ENCODE results near the gene CCND3. TPM values are rescaled to one million over a fixed set of nuclear protein-coding genes. Genes with fewer than 3 reads are reported as not detected.

CCND3 gene
- total RNA-seq, 1 donor from 2014 or later: 45.4 TPM

GRCh38 chr6:41935685-41936072 lies 5.9 kb downstream of the CCND3 start:
- TF ChIP-seq CTCF (conservative IDR thresholded peaks at IDR 0.05; ENCODE audit: low read depth, low read length): no peak
- DNase-seq (ENCODE audit: low read depth): no peak

GRCh38 chr6:41935193-41935574 lies 6.4 kb downstream of the CCND3 start:
- no peak for TF ChIP-seq CTCF (conservative IDR thresholded peaks at IDR 0.05; ENCODE audit: low read depth, low read length)
- no peak for DNase-seq (ENCODE audit: low read depth)
- no peak overlapping the region for H3K4me3 ChIP-seq (ENCODE audit: low read depth, low read length)

More at GRCh38 chr6:41935685-41936072, 5.9 kb downstream of the CCND3 start:
- no peak overlapping the region for H3K4me3 ChIP-seq (ENCODE audit: low read depth, low read length)

DNA sequence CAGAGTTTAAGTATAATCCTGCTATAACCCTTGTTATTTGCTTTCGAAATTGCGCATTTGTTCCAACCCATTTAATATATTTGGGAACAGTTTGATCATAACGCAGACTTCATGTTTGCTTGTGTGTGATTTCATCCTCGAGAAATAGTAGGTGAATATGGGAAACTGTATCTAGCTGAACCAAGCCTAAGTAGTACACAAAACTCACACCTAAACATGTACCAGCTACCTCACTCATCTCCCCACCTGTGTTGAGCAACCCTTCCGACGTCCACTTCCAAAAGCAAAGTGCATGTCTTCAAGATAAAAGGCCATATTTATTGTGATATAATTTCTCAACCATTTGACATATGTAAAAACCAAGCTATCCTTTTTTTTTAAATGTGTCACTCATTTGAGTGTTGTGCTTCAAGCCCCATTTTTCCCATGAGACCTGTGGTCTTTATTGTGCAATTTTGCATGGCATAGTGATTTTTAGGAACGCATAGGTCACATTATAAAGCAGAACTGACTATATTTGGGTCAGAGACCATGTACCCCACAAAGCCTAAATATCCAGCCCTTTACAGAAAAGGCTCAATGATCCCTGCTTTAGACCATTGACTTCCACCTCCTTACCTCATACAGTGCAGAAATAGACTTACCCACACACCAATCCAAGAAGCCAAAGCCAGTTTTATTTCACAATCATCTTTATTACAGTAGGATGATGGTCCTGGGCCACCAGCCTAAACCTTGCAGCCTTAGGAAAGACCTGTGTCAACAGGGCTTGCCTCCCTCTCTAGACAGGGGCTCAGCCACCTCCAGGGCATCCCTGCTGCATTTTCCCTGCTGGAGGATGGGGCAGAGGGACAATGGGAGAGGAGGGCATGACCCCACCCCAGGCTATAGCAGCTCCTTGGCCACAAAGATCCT lies 7.1 kb downstream of the CCND3 start:
- TF ChIP-seq CTCF (conservative IDR thresholded peaks at IDR 0.05; ENCODE audit: low read depth, low read length): no peak
- H3K4me3 ChIP-seq (ENCODE audit: low read depth, low read length): no peak overlapping the region
- DNase-seq (ENCODE audit: low read depth): no peak

- no peak overlapping the region for H3K4me3 ChIP-seq (ENCODE audit: low read depth, low read length)
- DNase-seq (ENCODE audit: low read depth): no peak
- TF ChIP-seq CTCF (conservative IDR thresholded peaks at IDR 0.05; ENCODE audit: low read depth, low read length): no peak
Measured at GRCh38 chr6:41932378-41932777, 9.2 kb downstream of the CCND3 start.

DNA sequence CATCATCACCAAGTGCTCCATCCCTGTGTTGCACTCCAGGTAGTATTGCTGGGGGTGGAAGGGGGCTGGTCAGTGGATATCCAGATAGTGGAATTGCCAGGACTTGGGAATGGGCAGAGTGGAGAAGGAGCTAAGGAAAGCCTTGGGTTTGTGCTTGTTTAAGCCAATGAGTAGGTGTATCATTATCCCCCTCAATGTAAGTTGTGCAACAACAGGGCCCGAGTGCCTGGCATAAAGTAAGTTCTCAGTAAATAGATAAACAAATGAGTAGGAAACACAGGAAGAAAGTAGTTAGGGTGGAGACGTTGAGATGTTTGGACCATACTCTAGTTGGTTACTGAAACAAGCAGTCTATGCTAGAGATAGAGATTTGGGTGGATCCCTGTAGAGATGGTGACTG lies 9.8 kb downstream of the CCND3 start:
- no peak for DNase-seq (ENCODE audit: low read depth)
- H3K4me3 ChIP-seq (ENCODE audit: low read depth, low read length): no peak overlapping the region
- TF ChIP-seq CTCF (conservative IDR thresholded peaks at IDR 0.05; ENCODE audit: low read depth, low read length): no peak

GRCh38 chr6:41929924-41930323 lies 11.7 kb downstream of the CCND3 start:
- no peak for DNase-seq (ENCODE audit: low read depth)
- no peak overlapping the region for H3K4me3 ChIP-seq (ENCODE audit: low read depth, low read length)
- no peak for TF ChIP-seq CTCF (conservative IDR thresholded peaks at IDR 0.05; ENCODE audit: low read depth, low read length)

DNA sequence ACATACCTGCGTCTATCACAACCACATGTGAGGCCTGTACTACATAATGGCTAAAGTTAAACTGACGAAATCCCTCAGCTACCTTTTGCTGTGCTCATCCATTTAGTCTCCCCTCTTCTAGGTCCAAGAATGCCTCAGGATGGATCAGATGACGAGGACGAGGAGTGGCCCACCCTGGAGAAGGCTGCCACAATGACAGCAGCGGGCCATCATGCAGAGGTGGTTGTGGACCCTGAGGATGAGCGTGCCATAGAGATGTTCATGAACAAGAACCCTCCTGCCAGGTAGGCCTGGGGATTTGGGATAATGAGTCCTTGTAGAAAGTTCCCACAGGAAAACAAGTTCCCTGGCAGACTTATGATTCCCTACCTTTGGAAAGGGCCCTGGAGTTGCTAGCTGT lies 14.4 kb downstream of the CCND3 start:
- TF ChIP-seq CTCF (conservative IDR thresholded peaks at IDR 0.05; ENCODE audit: low read depth, low read length): no peak
- H3K4me3 ChIP-seq (ENCODE audit: low read depth, low read length): no peak overlapping the region
- DNase-seq (ENCODE audit: low read depth): no peak
